C4-2B (cell line): ENCODE results near the gene LARP4B.

ENCODE experiments used
- ZFX ChIP-seq: fragments of 450-650 bp; IDR thresholded peaks from 2 replicates; pipeline ENCODE4 v1.6.1; 2017
- TF ChIP-seq, protein P1 (sequence below): fragments of 450-650 bp; conservative IDR thresholded peaks from 2 replicates; pipeline ENCODE4 v1.5.1; 2017; ENCODE audit warnings: mild to moderate bottlenecking

GRCh38 chr10:841535-841934 is 90.0 kb downstream of the LARP4B start:
- TF ChIP-seq, protein P1, sequence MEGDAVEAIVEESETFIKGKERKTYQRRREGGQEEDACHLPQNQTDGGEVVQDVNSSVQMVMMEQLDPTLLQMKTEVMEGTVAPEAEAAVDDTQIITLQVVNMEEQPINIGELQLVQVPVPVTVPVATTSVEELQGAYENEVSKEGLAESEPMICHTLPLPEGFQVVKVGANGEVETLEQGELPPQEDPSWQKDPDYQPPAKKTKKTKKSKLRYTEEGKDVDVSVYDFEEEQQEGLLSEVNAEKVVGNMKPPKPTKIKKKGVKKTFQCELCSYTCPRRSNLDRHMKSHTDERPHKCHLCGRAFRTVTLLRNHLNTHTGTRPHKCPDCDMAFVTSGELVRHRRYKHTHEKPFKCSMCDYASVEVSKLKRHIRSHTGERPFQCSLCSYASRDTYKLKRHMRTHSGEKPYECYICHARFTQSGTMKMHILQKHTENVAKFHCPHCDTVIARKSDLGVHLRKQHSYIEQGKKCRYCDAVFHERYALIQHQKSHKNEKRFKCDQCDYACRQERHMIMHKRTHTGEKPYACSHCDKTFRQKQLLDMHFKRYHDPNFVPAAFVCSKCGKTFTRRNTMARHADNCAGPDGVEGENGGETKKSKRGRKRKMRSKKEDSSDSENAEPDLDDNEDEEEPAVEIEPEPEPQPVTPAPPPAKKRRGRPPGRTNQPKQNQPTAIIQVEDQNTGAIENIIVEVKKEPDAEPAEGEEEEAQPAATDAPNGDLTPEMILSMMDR = no peak
- TF ChIP-seq ZFX = no peak
